OCI-LY1 (cell line): ENCODE measurements around the gene ZC3H18.
A peak's percentile ranks its signal among the peaks of the same experiment; 100 is the strongest.

Experiments used
- H2AFZ ChIP-seq: fragments of 200-600 bp; sonication (generic), shearing (Covaris generic); 2 replicates; pipeline ENCODE4 v1.6.0; 2014; ENCODE audit warnings: antibody characterized with exemption, mild to moderate bottlenecking, low read length
- H3F3A ChIP-seq: fragments of 200-600 bp; sonication (generic), shearing (Covaris generic); 2 replicates; pipeline ENCODE4 v1.6.0; 2014; ENCODE audit warnings: mild to moderate bottlenecking, antibody characterized with exemption, low read length, moderate library complexity; ENCODE audit not compliant: insufficient read depth
- H3K27ac ChIP-seq: fragments of 200-600 bp; sonication (generic); 2 replicates; pipeline ENCODE4 v1.5.1; 2014; ENCODE audit warnings: low read length, mixed run types, mild to moderate bottlenecking, low read depth; ENCODE audit not compliant: poor library complexity, severe bottlenecking
- H3K27me3 ChIP-seq: fragments of 200-600 bp; sonication (generic); 2 replicates; pipeline ENCODE4 v1.6.0; 2014; ENCODE audit warnings: antibody characterized with exemption, mild to moderate bottlenecking, low read length, moderate library complexity; ENCODE audit not compliant: insufficient read depth
- H3K36me3 ChIP-seq: fragments of 200-600 bp; sonication (generic); 2 replicates; pipeline ENCODE4 v1.6.1; 2014; ENCODE audit warnings: mild to moderate bottlenecking, antibody characterized with exemption, low read length, moderate library complexity, mixed read lengths; ENCODE audit not compliant: insufficient read depth
- H3K4me1 ChIP-seq: fragments of 200-600 bp; sonication (generic); 2 replicates; pipeline ENCODE4 v1.5.1; 2014; ENCODE audit warnings: mild to moderate bottlenecking, low read length, moderate library complexity; ENCODE audit not compliant: insufficient read depth, severe bottlenecking
- H3K4me2 ChIP-seq: fragments of 200-600 bp; sonication (generic), shearing (Covaris generic); 2 replicates; pipeline ENCODE4 v1.6.1; 2014; ENCODE audit warnings: low read length
- H3K4me3 ChIP-seq: fragments of 200-600 bp; sonication (generic); 2 replicates; pipeline ENCODE4 v1.5.1; 2014; ENCODE audit warnings: low read length, low read depth, mild to moderate bottlenecking, mixed read lengths; ENCODE audit not compliant: poor library complexity, severe bottlenecking
- H3K79me2 ChIP-seq: fragments of 200-600 bp; shearing (Covaris generic); 2 replicates; pipeline ENCODE4 v1.6.1; 2016; ENCODE audit warnings: mixed run types, low read length, mixed read lengths; ENCODE audit not compliant: insufficient read depth
- H3K9ac ChIP-seq: fragments of 200-600 bp; sonication (generic), shearing (Covaris generic); 2 replicates; pipeline ENCODE4 v1.6.1; 2014; ENCODE audit warnings: mild to moderate bottlenecking, low read length, mixed read lengths
- H3K9me2 ChIP-seq: fragments of 200-600 bp; sonication (generic), shearing (Covaris generic); 2 replicates; pipeline ENCODE4 v1.6.1; 2014; ENCODE audit warnings: low read depth, mild to moderate bottlenecking, low read length, mixed read lengths
- H3K9me3 ChIP-seq: fragments of 200-600 bp; shearing (Covaris generic); 2 replicates; pipeline ENCODE4 v1.6.1; 2014; ENCODE audit warnings: low read length, mixed read lengths
- H4K20me1 ChIP-seq: fragments of 200-600 bp; sonication (generic), shearing (Covaris generic); 2 replicates; pipeline ENCODE4 v1.6.0; 2016; ENCODE audit warnings: mild to moderate bottlenecking, low read length; ENCODE audit not compliant: insufficient read depth
- CTCF ChIP-seq: fragments of 200-600 bp; sonication (generic), shearing (Covaris generic); IDR thresholded peaks from 2 replicates; pipeline ENCODE4 v1.5.1; 2017; ENCODE audit warnings: mild to moderate bottlenecking, antibody characterized with exemption, low read length, moderate library complexity, mixed read lengths
- EZH2 ChIP-seq: fragments of 200-600 bp; sonication (generic), shearing (Covaris generic); IDR thresholded peaks from 2 replicates; pipeline ENCODE4 v1.8.0; 2017; ENCODE audit warnings: borderline replicate concordance, mixed run types, mild to moderate bottlenecking, antibody characterized with exemption, low read length, moderate library complexity, mixed read lengths

The ZC3H18 gene

DNA sequence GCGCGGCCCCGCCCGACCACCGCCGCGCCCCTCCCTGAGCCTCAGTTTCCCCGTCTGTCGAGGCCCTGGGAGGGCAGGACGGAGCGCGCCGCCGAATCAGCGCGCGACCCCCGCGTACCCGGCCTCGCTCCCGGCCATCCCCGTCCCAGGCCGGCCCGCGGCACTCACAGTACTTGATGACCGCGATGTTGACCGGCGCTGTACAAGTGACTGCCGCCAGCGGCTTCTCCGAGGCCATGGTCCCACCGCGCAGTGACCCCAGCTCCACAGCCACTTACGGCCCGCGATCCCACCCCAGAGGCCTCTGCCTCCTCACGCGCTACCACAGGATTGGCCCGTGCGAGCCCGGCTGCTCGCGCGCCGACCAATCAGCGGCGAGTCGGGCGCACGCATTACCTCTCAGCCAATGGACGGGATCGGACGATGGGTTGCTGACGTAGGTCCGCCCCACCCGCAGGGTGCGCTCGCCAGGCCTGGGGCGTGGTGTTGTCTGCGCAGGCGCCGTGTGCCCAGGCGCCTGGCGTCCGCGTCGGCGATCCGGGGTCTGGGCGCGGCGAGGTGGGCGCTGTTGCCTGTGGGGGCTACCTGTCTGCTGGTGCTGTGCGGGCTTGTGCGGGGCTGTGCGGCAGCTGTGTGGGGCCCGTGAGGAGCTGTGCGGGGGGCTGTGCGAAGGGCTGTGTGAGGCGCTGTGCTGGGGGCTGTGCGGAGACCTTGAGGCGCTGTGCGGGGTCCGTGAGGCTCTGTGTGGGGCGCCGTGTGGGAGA, 92.8 kb downstream of the ZC3H18 start, which contains the start of gene MVD:
TSS of gene MVD (minus strand) at position 249 of the 764 bp plus-strand sequence. CDS start at position 238, 11 bp downstream.
- Histone ChIP-seq H3K79me2 (peaks cover 12% of the 10 kb centered on the region), H3K4me2 (peak within 1 kb of the TSS; percentile 81), H3K9ac (peak within 1 kb of the TSS; percentile 82), H3K4me3 (peak within 1 kb of the TSS; percentile 85), H3K27ac (peak within 1 kb of the TSS; percentile 87), H3F3A (no peaks in the 10 kb centered on the region), H3K36me3 (peaks cover 10% of the 10 kb centered on the region; the same call in 1 of the 2 replicates), H3K9me3 (no peaks in the 10 kb centered on the region), H4K20me1 (no peaks in the 10 kb centered on the region), H3K9me2 (no peaks in the 10 kb centered on the region), H2AFZ (no peak within 1 kb of the TSS), H3K27me3 (no peaks in the 10 kb centered on the region), H3K4me1 (peaks cover 41% of the 10 kb centered on the region)
- TF ChIP-seq EZH2 (no peak), CTCF (peak; percentile 7; the same call in 1 of the 2 replicates)

GRCh38 chr16:88665148-88665547, 94.9 kb downstream of the ZC3H18 start:
- H3K9ac ChIP-seq: peak overlapping the region; percentile 26
- H4K20me1 ChIP-seq: no peaks in the 10 kb centered on the region
- TF ChIP-seq EZH2 (no peak), CTCF (no peak)
- peaks cover 12% of the 10 kb centered on the region for H3K79me2 ChIP-seq
- peaks cover 17% of the 10 kb centered on the region for H3K36me3 ChIP-seq
- no peak overlapping the region for H2AFZ ChIP-seq
- peak overlapping the region; percentile 85 for H3K4me3 ChIP-seq
- no peaks in the 10 kb centered on the region for H3K9me3 ChIP-seq
- peak overlapping the region; percentile 81 for H3K4me2 ChIP-seq
- no peaks in the 10 kb centered on the region for H3F3A ChIP-seq
- peak overlapping the region; percentile 87 for H3K27ac ChIP-seq
- H3K27me3 ChIP-seq: no peaks in the 10 kb centered on the region
- peaks cover 36% of the 10 kb centered on the region for H3K4me1 ChIP-seq
- H3K9me2 ChIP-seq: no peaks in the 10 kb centered on the region

DNA sequence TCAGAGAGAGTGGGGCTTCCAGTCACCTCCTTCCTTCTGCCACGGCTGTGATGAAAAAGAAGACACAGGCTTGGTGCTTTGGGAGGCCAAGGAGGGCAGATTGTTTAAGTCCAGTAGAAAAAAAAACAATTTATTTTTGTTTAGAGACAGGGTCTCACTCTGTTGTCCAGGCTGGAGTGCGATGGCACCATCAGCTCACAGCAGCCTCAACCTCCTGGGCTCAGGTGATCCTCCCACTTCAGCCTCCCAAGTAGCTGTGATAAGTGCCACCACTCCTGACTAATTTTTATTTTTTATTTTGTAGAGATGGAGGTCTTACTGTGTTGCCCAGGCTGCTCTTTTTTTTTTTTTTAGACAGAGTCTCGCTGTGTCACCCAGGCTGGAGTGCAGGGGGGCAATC, 95.4 kb downstream of the ZC3H18 start:
- Histone ChIP-seq H3K27me3 (no peaks in the 10 kb centered on the region), H4K20me1 (no peaks in the 10 kb centered on the region), H3K4me3 (peak overlapping the region; percentile 85), H3K4me2 (peak overlapping the region; percentile 81; the same call in 1 of the 2 replicates), H3K9me2 (no peaks in the 10 kb centered on the region), H2AFZ (no peak overlapping the region), H3K27ac (peak overlapping the region; percentile 87), H3K4me1 (peaks cover 36% of the 10 kb centered on the region), H3F3A (no peaks in the 10 kb centered on the region), H3K9me3 (no peaks in the 10 kb centered on the region), H3K79me2 (peaks cover 12% of the 10 kb centered on the region), H3K36me3 (peaks cover 15% of the 10 kb centered on the region), H3K9ac (no peak overlapping the region; the same call in 1 of the 2 replicates)
- TF ChIP-seq CTCF (no peak), EZH2 (no peak)
